HCT116 (cell line): ENCODE measurements around the gene UBE2L5.

Source experiments
- CEBPB ChIP-seq: IDR thresholded peaks from 2 replicates; pipeline ENCODE4 v1.6.1; 2012; ENCODE audit warnings: low read depth
- JUND ChIP-seq: IDR thresholded peaks from 2 replicates; pipeline ENCODE4 v1.6.1; 2012
- POLR2A ChIP-seq: IDR thresholded peaks from 2 replicates; pipeline ENCODE4 v1.7.0; 2011; ENCODE audit warnings: borderline replicate concordance; ENCODE audit not compliant: insufficient read depth, insufficient read length; ENCODE audit errors: extremely low read depth
- RAD21 ChIP-seq: IDR thresholded peaks from 2 replicates; pipeline ENCODE4 v1.6.1; 2012; ENCODE audit warnings: low read depth, mild to moderate bottlenecking
- SIN3A ChIP-seq: IDR thresholded peaks from 2 replicates; pipeline ENCODE4 v1.6.1; 2012; ENCODE audit warnings: low read depth
- SP1 ChIP-seq: IDR thresholded peaks from 2 replicates; pipeline ENCODE4 v1.6.1; 2012; ENCODE audit warnings: low read depth
- YY1 ChIP-seq: IDR thresholded peaks from 2 replicates; pipeline ENCODE4 v1.6.1; 2011; ENCODE audit warnings: low read length, low read depth, moderate library complexity, mild to moderate bottlenecking; ENCODE audit not compliant: insufficient replicate concordance; ENCODE audit errors: extremely low read depth
- ZNF274 ChIP-seq: fragments of 200-500 bp; sonication (Bioruptor generic); IDR thresholded peaks from 2 replicates; pipeline ENCODE4 v1.6.1; 2014; ENCODE audit warnings: mild to moderate bottlenecking, low read depth, low read length, inconsistent platforms
- TF ChIP-seq, protein P1 (sequence below), 3 experiments: fragments of 200-600 bp in 1 of 3; sonication (generic) in 1 of 3; IDR thresholded peaks in 2 of 3; conservative IDR thresholded peaks in 1 of 3; 2 replicates each; pipeline ENCODE4 v1.5.1; 2012 to 2017; ENCODE audit warnings: low read depth in 2 of 3, low read length in 2 of 3, antibody characterized with exemption in 1 of 3, borderline replicate concordance in 1 of 3, control low read depth in 1 of 3, mild to moderate bottlenecking in 1 of 3, mixed read lengths in 1 of 3, mixed run types in 1 of 3, moderate library complexity in 1 of 3; ENCODE audit not compliant: insufficient read depth in 1 of 3
- TF ChIP-seq, protein P2 (sequence below): IDR thresholded peaks from 2 replicates; pipeline ENCODE4 v1.6.1; 2012
- TF ChIP-seq, protein P3 (sequence below): IDR thresholded peaks from 2 replicates; pipeline ENCODE4 v1.6.1; 2012

DNA sequence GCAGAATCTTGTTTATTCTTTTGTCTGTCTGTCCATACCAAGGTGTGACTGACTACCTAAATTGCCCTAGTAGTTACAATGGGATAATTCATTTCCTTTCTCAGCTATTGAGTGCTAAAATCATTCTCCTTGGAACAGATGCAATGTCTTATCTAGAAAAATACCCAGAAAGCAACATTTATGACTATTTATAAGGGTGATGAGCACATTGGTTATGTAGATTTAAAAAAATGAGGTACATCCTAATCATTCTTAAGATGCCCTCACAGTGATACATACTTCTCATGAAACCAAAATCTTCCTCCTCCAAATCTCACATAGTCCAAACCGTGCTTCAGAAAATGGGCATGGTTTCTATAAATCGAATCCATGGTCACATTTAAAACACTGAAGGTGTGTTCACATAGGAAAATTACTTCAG lies 11.6 kb upstream of the UBE2L5 start:
- TF ChIP-seq POLR2A = no peak
- TF ChIP-seq, protein P1, sequence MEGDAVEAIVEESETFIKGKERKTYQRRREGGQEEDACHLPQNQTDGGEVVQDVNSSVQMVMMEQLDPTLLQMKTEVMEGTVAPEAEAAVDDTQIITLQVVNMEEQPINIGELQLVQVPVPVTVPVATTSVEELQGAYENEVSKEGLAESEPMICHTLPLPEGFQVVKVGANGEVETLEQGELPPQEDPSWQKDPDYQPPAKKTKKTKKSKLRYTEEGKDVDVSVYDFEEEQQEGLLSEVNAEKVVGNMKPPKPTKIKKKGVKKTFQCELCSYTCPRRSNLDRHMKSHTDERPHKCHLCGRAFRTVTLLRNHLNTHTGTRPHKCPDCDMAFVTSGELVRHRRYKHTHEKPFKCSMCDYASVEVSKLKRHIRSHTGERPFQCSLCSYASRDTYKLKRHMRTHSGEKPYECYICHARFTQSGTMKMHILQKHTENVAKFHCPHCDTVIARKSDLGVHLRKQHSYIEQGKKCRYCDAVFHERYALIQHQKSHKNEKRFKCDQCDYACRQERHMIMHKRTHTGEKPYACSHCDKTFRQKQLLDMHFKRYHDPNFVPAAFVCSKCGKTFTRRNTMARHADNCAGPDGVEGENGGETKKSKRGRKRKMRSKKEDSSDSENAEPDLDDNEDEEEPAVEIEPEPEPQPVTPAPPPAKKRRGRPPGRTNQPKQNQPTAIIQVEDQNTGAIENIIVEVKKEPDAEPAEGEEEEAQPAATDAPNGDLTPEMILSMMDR (IDR thresholded peaks at IDR 0.05 in 2 of 3, conservative IDR thresholded peaks at IDR 0.05 in 1 of 3; ENCODE audit: borderline replicate concordance in 1 of 3, insufficient read depth in 1 of 3, low read depth in 2 of 3, low read length in 2 of 3) = no peak
- TF ChIP-seq, protein P2, sequence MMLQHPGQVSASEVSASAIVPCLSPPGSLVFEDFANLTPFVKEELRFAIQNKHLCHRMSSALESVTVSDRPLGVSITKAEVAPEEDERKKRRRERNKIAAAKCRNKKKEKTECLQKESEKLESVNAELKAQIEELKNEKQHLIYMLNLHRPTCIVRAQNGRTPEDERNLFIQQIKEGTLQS = no peak
- no peak for TF ChIP-seq JUND
- no peak for TF ChIP-seq YY1
- no peak for TF ChIP-seq SP1
- TF ChIP-seq RAD21 = no peak
- TF ChIP-seq SIN3A = no peak
- no peak for TF ChIP-seq CEBPB
- TF ChIP-seq, protein P3, sequence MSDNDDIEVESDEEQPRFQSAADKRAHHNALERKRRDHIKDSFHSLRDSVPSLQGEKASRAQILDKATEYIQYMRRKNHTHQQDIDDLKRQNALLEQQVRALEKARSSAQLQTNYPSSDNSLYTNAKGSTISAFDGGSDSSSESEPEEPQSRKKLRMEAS = no peak
- no peak for TF ChIP-seq ZNF274
